COR-L47 (cell line): ENCODE measurements around the gene LRRC49.

ENCODE experiments used
- DNase-seq: peaks from one replicate; lab custom pipeline; 2025; lab: John Stamatoyannopoulos, UW

Gene LRRC49

GRCh38 chr15:71052356-71052755 lies 159.7 kb downstream of the LRRC49 start:
- DNase-seq: no peak

GRCh38 chr15:71054286-71054952 lies 161.8 kb downstream of the LRRC49 start:
- no peak for DNase-seq

GRCh38 chr15:71055461-71055860 lies 162.8 kb downstream of the LRRC49 start:
- no peak for DNase-seq

- DNase-seq: no peak
These were observed 163.5 kb downstream of the LRRC49 start for GRCh38 chr15:71056111-71056510.

- no peak for DNase-seq
These were observed 164.5 kb downstream of the LRRC49 start for GRCh38 chr15:71057143-71057542.

- no peak for DNase-seq
These were observed 165.0 kb downstream of the LRRC49 start for GRCh38 chr15:71057581-71057980.

GRCh38 chr15:71060983-71061382 lies 168.4 kb downstream of the LRRC49 start:
- no peak for DNase-seq

- DNase-seq: no peak
These were observed 174.4 kb downstream of the LRRC49 start for GRCh38 chr15:71066983-71067382.

- no peak for DNase-seq
These were observed 177.1 kb downstream of the LRRC49 start for GRCh38 chr15:71069693-71070092.

GRCh38 chr15:71071529-71071928 lies 178.9 kb downstream of the LRRC49 start:
- no peak for DNase-seq

- DNase-seq: no peak
These were observed 179.8 kb downstream of the LRRC49 start for GRCh38 chr15:71072423-71072822.

- no peak for DNase-seq
These were observed 186.0 kb downstream of the LRRC49 start for GRCh38 chr15:71078506-71079207.

- DNase-seq: no peak
These were observed 186.8 kb downstream of the LRRC49 start for GRCh38 chr15:71079208-71080044.

- DNase-seq: no peak
These were observed 187.5 kb downstream of the LRRC49 start for GRCh38 chr15:71080166-71080565.

- DNase-seq: no peak
These were observed 188.1 kb downstream of the LRRC49 start for GRCh38 chr15:71080705-71081104.

- DNase-seq: no peak
These were observed 190.2 kb downstream of the LRRC49 start for GRCh38 chr15:71082803-71083202.

- no peak for DNase-seq
These were observed 190.7 kb downstream of the LRRC49 start for GRCh38 chr15:71083349-71083748.

GRCh38 chr15:71084264-71084663 lies 191.6 kb downstream of the LRRC49 start:
- no peak for DNase-seq

- peak; percentile 61 for DNase-seq
These were observed 193.2 kb downstream of the LRRC49 start for GRCh38 chr15:71085809-71086208.

GRCh38 chr15:71088155-71088554 lies 195.5 kb downstream of the LRRC49 start:
- DNase-seq: no peak

GRCh38 chr15:71088683-71089082 lies 196.1 kb downstream of the LRRC49 start:
- DNase-seq: no peak

- no peak for DNase-seq
These were observed 197.2 kb downstream of the LRRC49 start for GRCh38 chr15:71089801-71090200.

- no peak for DNase-seq
These were observed 199.0 kb downstream of the LRRC49 start for GRCh38 chr15:71091601-71092000.
